Neural crest cell (in vitro differentiated cells): ENCODE results near the gene AKR1C8. TPM values are rescaled to one million over a fixed set of nuclear protein-coding genes. Genes with fewer than 3 reads are reported as not detected.
"Not testable (repeated sequence)": the region's sequence is repeated elsewhere in the genome, so short reads cannot be mapped to it uniquely, and the experiment has no call there.

Experiments
- DNase-seq: peaks from one replicate; pipeline ENCODE4 v3.0.0; 2021; ENCODE audit warnings: low read depth, mixed read lengths, low spot score
- H3K27ac Mint-ChIP-seq: one replicate; pipeline ENCODE4 v1.8.0; 2021; ENCODE audit warnings: mild to moderate bottlenecking, mixed read lengths; ENCODE audit not compliant: unreplicated experiment
- H3K27me3 Mint-ChIP-seq: 2 replicates; pipeline ENCODE4 v1.8.0; 2021; ENCODE audit warnings: low read depth, mild to moderate bottlenecking, mixed read lengths
- H3K36me3 Mint-ChIP-seq: 2 replicates; pipeline ENCODE4 v1.8.0; 2021; ENCODE audit warnings: low read depth, mild to moderate bottlenecking, mixed read lengths
- H3K4me1 Mint-ChIP-seq: 2 replicates; pipeline ENCODE4 v1.8.0; 2021; ENCODE audit warnings: mixed read lengths
- H3K4me3 Mint-ChIP-seq: one replicate; pipeline ENCODE4 v1.8.0; 2021; ENCODE audit warnings: mild to moderate bottlenecking, mixed read lengths
- H3K9me3 Mint-ChIP-seq: 2 replicates; pipeline ENCODE4 v1.8.0; 2021; ENCODE audit warnings: mixed read lengths
- CTCF ChIP-seq: fragments of 200-600 bp; sonication (generic); conservative IDR thresholded peaks from 2 replicates; pipeline ENCODE4 v1.5.0; 2021; ENCODE audit warnings: antibody characterized with exemption, mild to moderate bottlenecking
- total RNA-seq: library from RNA; stranded (reverse); gene quantifications from 2 replicates; pipeline ENCODE4 v1.2.1, GENCODE V29; 2021

The AKR1C8 gene
- total RNA-seq, 1 donor from 2014 or later = not detected

DNA sequence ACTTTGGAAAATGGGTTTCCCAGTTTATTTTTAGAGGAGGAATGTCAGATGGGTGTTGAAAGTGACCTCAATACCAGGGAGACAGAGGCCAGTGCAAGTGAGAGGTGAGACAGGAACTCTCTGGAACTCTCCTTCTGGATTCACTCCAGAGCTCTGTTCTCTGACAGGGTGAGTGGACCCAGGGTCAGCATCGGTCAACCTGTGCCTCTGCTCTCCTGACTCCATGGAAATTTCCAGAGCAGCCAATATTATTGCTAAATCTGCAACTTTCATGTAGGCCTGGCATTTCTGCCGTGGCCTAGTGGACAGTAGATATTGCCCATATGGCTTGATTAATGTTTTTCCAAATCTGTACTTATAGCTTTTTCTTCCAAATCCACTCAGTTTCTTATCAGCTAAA lies 31.9 kb upstream of the AKR1C8 start:
- Mint-ChIP-seq H3K27me3 (no peaks in the 10 kb centered on the region), H3K9me3 (peaks cover 5% of the 10 kb centered on the region), H3K36me3 (peaks cover 3% of the 10 kb centered on the region), H3K4me1 (no peaks in the 10 kb centered on the region), H3K27ac (no peak overlapping the region), H3K4me3 (no peak overlapping the region)
- TF ChIP-seq CTCF = no peak
- DNase-seq = no peak

DNA sequence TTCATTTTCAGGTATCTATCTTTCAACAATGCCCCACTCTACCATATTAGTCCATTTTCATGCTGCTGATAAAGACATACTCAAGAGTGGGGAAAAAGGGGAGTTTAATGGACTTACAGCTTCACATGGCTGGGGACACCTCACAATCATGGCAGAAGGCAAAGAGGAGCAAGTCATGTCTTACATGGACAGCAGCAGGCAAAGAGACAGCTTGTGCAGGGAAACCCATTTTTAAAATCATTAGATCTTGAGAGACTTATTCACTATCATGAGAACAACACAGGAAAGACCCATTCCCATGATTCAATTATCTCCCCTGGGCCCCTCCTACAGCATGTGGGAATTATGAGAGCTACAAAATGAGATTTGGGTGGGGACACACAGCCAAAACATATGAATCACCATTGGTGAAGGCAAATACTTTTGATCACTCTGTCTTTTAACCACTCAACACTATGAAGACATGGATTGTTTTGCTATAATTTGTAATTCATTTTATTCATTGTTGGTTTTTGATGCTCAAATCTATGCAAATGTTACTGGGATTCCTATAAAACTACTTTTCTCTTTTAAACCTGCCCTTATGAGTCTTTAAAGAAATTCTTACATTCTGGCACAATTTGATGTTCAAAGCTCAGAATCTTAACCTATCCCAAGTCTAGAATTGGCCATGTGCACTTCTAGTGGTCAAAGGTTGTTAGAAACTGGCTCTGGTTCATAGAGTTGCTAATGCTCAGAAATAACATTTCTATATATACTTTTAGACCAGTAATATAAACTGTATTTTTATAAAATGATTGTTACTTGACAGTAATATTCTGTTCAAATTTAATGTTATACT lies 27.0 kb upstream of the AKR1C8 start:
- no peak for TF ChIP-seq CTCF
- Mint-ChIP-seq H3K4me3 (no peak overlapping the region), H3K27me3 (no peaks in the 10 kb centered on the region), H3K4me1 (no peaks in the 10 kb centered on the region), H3K9me3 (peaks cover 12% of the 10 kb centered on the region), H3K27ac (no peak overlapping the region), H3K36me3 (peaks cover 6% of the 10 kb centered on the region)
- DNase-seq = no peak

DNA sequence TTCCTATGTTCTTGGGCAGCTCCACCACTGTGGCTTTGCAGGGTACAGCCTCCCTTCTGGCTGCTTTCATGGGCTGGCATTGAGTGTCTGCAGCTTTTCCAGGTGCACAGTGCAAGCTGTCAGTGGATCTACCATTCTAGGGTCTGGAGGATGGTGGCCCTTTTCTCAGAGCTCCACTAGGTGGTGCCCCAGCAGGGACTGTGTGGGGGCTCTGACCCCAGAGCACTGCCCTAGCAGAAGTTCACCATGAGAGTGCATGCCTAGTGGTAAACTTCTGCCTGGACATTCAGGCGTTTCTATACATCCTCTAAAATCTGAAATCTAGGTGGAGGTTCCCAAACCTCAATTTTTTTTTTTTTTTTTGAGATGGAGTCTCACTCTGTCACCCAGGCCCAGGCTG lies 25.3 kb upstream of the AKR1C8 start:
- not testable (repeated sequence) for H3K4me3 Mint-ChIP-seq, H3K4me1 Mint-ChIP-seq, DNase-seq, H3K27ac Mint-ChIP-seq, H3K36me3 Mint-ChIP-seq, H3K27me3 Mint-ChIP-seq
- peaks cover 12% of the 10 kb centered on the region for H3K9me3 Mint-ChIP-seq

DNA sequence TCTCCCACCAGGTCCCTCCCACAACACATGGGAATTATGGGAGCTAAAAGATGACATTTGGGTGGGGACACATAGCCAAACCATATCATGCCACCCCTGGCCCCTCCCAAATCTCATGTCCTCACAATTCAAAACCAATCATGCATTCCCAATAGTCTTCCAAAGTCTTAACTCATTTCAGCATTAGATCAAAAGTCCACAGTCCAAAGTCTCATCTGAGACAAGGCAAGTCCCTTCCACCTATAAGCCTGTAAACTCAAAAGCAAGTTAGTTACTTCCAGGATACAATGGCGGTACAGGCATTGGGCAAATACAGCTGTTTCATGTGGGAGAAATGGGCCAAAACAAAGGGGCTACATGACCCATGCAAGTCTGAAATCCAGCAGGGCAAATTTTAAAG lies 24.8 kb upstream of the AKR1C8 start:
- not testable (repeated sequence) for H3K4me3 Mint-ChIP-seq, H3K27me3 Mint-ChIP-seq, DNase-seq, H3K4me1 Mint-ChIP-seq, H3K36me3 Mint-ChIP-seq, H3K27ac Mint-ChIP-seq
- H3K9me3 Mint-ChIP-seq = peaks cover 12% of the 10 kb centered on the region

- Mint-ChIP-seq H3K9me3 (peaks cover 19% of the 10 kb centered on the region), H3K27me3 (no peaks in the 10 kb centered on the region), H3K4me1 (no peaks in the 10 kb centered on the region), H3K36me3 (peaks cover 6% of the 10 kb centered on the region), H3K27ac (no peak overlapping the region), H3K4me3 (no peak overlapping the region)
- no peak for DNase-seq
- TF ChIP-seq CTCF = no peak
Measured at GRCh38 chr10:5206799-5207198, 21.8 kb upstream of the AKR1C8 start.

- H3K27ac Mint-ChIP-seq = no peak overlapping the region
- no peaks in the 10 kb centered on the region for H3K4me1 Mint-ChIP-seq
- TF ChIP-seq CTCF = no peak
- H3K27me3 Mint-ChIP-seq = no peaks in the 10 kb centered on the region
- H3K4me3 Mint-ChIP-seq = no peak overlapping the region
- peaks cover 15% of the 10 kb centered on the region for H3K9me3 Mint-ChIP-seq
- H3K36me3 Mint-ChIP-seq = peaks cover 5% of the 10 kb centered on the region
- DNase-seq = no peak
Measured at GRCh38 chr10:5199398-5199797, 14.4 kb upstream of the AKR1C8 start.
